Lower leg skin (tissue), 3 donors: ENCODE measurements around the gene TBX1.

Experiments
- CTCF ChIP-seq, 3 donors: fragments of 450-650 bp; IDR thresholded peaks; one replicate each; pipeline ENCODE4 v1.5.1; 2016; ENCODE audit warnings: antibody characterized with exemption in 3 of 3, mild to moderate bottlenecking in 3 of 3, moderate library complexity in 2 of 3
- POLR2A ChIP-seq, 2 donors: fragments of 450-650 bp; IDR thresholded peaks; one replicate each; pipeline ENCODE4 v1.6.1; 2016 to 2017; ENCODE audit warnings: antibody characterized with exemption in 2 of 2, mild to moderate bottlenecking in 1 of 2, moderate library complexity in 1 of 2

GRCh38 chr22:19754701-19755144, 5.9 kb upstream of the TBX1 start:
- TF ChIP-seq POLR2A (IDR thresholded peaks at IDR 0.05) = no peak
- TF ChIP-seq CTCF (IDR thresholded peaks at IDR 0.05) = no peak
